IPS DF 19.7 (cell line): ENCODE results near the gene BCR.
"Not testable (repeated sequence)": the region's sequence is repeated elsewhere in the genome, so short reads cannot be mapped to it uniquely, and the experiment has no call there.

Experiments
- DNase-seq: peaks from one replicate; pipeline ENCODE4 v3.0.0-alpha.2; 2013; ENCODE audit warnings: low read depth, low spot score

The BCR gene

DNA sequence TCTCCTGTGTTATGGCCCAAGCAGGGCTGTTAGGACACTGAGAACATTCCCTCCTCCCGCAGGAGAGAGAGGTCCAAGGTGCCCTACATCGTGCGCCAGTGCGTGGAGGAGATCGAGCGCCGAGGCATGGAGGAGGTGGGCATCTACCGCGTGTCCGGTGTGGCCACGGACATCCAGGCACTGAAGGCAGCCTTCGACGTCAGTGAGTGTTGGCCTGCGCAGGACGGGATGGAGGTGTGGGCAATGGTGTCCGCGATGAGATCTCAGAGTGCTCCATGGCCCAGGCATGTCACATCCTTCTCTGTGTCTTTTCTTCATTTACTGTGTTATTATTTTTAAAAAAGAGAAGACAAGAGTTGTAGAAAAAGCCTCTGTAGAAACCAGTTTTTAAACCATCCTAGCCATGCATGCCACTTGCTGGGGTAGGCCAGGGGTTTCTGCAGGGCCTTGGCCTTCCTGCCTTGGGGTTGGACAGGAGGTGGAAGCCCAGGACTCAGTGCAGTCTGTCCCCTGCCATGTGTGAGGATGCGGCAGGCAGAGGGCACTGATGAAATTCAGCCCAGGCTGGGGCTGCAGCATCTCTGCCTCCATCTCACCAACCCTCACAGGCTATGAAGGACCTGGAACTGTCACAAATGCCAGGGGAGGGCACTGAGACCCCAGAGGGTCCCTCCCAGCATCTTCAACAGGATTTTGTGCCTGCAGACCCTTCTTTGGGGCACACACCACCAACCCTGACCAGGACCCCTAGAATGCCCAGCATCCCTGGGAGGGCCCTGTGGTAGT is 131.5 kb downstream of the BCR start:
- not testable (repeated sequence) for DNase-seq

- no peak for DNase-seq
Measured at GRCh38 chr22:23313791-23314567, 133.7 kb downstream of the BCR start.

DNA sequence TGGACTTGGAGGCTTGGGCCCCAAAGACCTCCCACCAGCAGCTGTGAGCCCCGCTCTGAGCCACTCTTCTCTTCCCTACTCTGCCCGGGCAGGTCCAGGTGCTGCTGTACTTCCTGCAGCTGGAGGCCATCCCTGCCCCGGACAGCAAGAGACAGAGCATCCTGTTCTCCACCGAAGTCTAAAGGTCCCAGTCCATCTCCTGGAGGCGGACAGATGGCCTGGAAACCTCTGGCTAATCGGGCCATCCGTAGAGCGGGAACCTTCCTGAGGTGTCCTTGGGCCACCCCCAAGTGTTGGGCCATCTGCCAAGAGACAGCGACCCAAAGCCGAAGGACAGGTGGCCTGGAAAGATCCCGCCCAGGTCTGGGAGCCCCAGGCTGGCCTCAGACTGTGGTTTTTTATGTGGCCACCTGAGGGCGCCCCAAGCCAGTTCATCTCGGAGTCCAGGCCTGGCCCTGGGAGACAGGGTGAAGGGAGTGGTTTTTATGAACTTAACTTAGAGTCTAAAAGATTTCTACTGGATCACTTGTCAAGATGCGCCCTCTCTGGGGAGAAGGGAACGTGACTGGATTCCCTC is 135.1 kb downstream of the BCR start:
- DNase-seq, result no peak

GRCh38 chr22:23316596-23316995 is 136.3 kb downstream of the BCR start:
- not testable (repeated sequence) for DNase-seq

GRCh38 chr22:23318316-23318715 is 138.0 kb downstream of the BCR start:
- DNase-seq, result not testable (repeated sequence)

- DNase-seq, result not testable (repeated sequence)
Measured at GRCh38 chr22:23322497-23323080, 142.3 kb downstream of the BCR start.

- DNase-seq, result not testable (repeated sequence)
Measured at GRCh38 chr22:23323960-23324688, 143.8 kb downstream of the BCR start.

DNA sequence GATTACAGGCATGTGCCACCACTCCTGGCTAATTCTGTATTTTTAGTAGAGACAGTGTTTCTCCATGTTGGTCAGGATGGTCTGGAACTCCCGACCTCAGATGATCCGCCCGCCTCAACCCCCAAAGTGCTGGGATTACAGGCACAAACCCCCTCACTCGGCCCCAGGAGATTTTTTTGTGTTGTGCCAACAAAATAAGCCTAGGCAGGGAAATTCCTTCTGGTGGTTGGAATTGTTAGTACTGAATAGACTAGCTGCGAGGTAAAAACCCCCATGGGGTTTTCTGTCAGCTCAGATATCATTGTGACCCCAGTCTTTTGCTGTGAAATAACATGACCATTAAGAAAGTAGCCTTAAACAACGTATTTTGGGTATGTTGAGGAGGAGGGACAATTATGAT is 144.9 kb downstream of the BCR start:
- DNase-seq, result no peak

- DNase-seq, result not testable (repeated sequence)
Measured at GRCh38 chr22:23333822-23334221, 153.5 kb downstream of the BCR start.

- not testable (repeated sequence) for DNase-seq
Measured at GRCh38 chr22:23337672-23338071, 157.4 kb downstream of the BCR start.

DNA sequence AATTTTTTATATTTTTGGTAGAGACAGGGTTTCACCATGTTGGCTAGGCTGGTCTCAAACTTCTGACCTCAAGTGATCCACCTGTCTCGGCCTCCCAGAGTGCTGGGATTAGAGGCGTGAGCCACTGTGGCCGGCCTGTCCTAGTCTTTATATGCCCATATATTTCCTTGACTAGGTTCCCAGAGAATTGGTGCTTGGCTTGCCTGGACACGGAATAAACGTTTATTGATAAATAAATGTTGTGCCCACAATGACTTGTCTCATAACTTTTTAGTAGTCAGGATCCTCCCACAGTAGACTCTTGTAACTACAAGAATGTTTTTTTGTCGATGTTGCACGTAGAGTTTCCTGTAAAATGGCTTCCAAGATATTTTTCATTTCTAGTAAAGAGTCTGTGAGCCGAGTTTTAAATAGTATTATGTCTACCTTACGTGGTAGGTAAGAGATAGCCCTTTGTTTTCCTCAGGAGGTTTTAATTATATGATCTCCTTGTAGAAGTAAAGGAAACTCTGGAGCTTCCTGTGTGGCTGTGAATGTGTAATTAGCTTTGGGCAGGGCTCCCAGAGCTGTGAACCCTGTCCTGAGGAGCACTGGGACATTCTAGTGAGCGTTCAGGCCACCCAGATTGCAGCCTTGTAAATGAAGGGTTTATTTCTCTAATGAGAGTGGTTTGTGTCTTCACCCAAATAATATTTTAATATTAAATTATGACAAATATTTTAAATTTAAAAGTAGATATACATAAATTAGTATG is 161.8 kb downstream of the BCR start:
- DNase-seq, result not testable (repeated sequence)

- DNase-seq, result no peak
Measured at GRCh38 chr22:23351321-23351720, 171.0 kb downstream of the BCR start.

GRCh38 chr22:23353004-23353403 is 172.7 kb downstream of the BCR start:
- DNase-seq, result no peak

DNA sequence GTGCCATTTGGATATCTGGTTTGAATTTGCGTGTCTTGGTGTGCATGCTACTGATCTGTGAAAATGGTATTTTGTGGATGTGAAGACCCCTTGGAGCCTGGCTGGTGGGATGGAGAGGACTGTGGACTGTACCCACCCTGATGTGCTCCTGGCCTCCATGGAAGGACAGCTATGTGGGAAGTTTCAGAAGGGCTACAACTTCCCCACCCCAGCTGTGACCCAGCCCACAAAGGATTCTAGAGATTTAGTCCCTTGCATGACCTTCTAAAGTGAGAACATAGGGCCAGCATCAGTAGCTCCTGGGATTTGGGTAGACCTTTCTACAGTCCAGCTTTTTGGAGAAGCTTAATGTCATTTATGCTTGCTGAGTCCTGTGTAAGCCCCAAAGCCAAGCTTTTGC is 173.4 kb downstream of the BCR start:
- DNase-seq, result no peak

- DNase-seq, result no peak
Measured at GRCh38 chr22:23356094-23356493, 175.8 kb downstream of the BCR start.

- DNase-seq, result no peak
Measured at GRCh38 chr22:23357053-23357452, 176.7 kb downstream of the BCR start.

- no peak for DNase-seq
Measured at GRCh38 chr22:23359583-23360123, 179.3 kb downstream of the BCR start.

DNA sequence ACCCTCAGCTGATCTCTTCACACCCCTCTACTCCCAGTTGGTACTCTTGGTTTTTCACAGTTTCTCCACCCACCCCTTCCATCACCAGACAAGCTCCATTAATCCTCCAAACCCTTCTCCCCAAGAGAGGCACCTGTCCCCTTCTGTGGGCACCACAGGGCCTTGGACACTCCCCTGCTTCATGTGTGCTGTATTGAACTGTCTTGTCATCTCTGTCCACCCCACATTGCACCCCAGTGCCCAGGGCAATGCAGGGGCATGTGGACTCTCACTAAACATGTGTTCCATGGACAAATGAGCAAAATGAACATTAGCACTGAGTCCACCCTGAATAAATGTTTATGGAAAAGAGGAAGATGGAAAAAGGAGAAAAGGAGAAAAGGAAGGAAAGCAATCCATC is 181.4 kb downstream of the BCR start:
- DNase-seq, result no peak

DNA sequence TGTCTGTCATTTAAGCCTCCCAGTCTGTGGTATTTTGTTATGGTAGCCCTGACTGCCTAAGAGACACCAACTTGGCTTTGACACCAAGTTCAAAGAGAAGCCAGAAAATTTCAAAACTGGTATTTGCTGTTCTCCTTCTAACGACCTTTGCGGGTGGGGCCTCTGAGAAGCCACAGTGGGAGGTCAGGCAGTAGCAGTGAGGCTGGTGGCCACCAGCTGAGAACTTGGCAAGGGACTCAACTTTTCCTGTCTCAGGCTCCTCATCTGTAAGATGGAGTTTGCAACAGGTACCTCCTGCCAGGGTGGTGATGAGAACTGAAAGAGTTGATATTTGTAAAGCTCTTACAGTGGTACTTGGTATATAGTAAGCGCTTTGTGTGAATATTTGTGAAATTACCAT is 183.4 kb downstream of the BCR start:
- no peak for DNase-seq

- DNase-seq, result no peak
Measured at GRCh38 chr22:23364389-23364788, 184.1 kb downstream of the BCR start.
